Upper lobe of left lung (tissue), 6 donors: ENCODE data around the gene CHKB. TPM values are rescaled to one million over a fixed set of nuclear protein-coding genes. Genes with fewer than 3 reads are reported as not detected.
"Not testable (repeated sequence)": the region's sequence is repeated elsewhere in the genome, so short reads cannot be mapped to it uniquely, and the experiment has no call there.

ENCODE experiments used
- ATAC-seq, 2 donors: fragments of 200-7000 bp; cut with Tn5 transposase; one replicate each; pipeline ENCODE4 v1.9.1; 2022; ENCODE audit warnings: mild to moderate bottlenecking in 2 of 2, moderate library complexity in 2 of 2; ENCODE audit not compliant: low FRiP score in 2 of 2
- DNase-seq, 2 donors: peaks; one replicate each; pipeline ENCODE4 v3.0.0-alpha.2; 2019 to 2020
- H3K27ac ChIP-seq, 4 donors: fragments of 200-600 bp; sonication (generic); one replicate each; pipeline ENCODE4 v1.5.1; 2016 to 2019
- H3K27me3 ChIP-seq, 4 donors: fragments of 200-600 bp; sonication (generic); one replicate each; pipeline ENCODE4 v1.5.1; 2017 to 2019
- H3K36me3 ChIP-seq, 4 donors: fragments of 200-600 bp; sonication (generic); one replicate each; pipeline ENCODE4 v1.5.1; 2016 to 2019
- H3K4me1 ChIP-seq, 4 donors: fragments of 200-600 bp; sonication (generic); one replicate each; pipeline ENCODE4 v1.5.1; 2018 to 2019
- H3K4me3 ChIP-seq, 4 donors: fragments of 200-600 bp; sonication (generic); one replicate each; pipeline ENCODE4 v1.5.1; 2017 to 2019; ENCODE audit warnings: mild to moderate bottlenecking in 2 of 4, moderate library complexity in 1 of 4
- H3K9me3 ChIP-seq, 4 donors: fragments of 200-600 bp; sonication (generic); one replicate each; pipeline ENCODE4 v1.5.1; 2018 to 2019
- EP300 ChIP-seq, 4 donors: sonication (generic); formaldehyde crosslinking; IDR thresholded peaks; one replicate each; pipeline ENCODE4 v1.5.1; 2017; ENCODE audit warnings: antibody characterized with exemption in 4 of 4, control low read depth in 2 of 4
- POLR2A ChIP-seq, 4 donors: fragments of 450-650 bp; IDR thresholded peaks; one replicate each; pipeline ENCODE4 v1.5.1; 2016 to 2017; ENCODE audit warnings: antibody characterized with exemption in 4 of 4, mild to moderate bottlenecking in 2 of 4
- POLR2AphosphoS5 ChIP-seq, 2 donors: sonication (generic); formaldehyde crosslinking; IDR thresholded peaks; one replicate each; pipeline ENCODE4 v1.5.1; 2017; ENCODE audit warnings: antibody characterized with exemption in 2 of 2
- WGBS, 2 donors: methylation state at CpG; one replicate each; pipeline ENCODE4 v1.1.5; 2017 to 2018; 5-methylcytosine and 5-hydroxymethylcytosine counted together
- total RNA-seq, 6 donors: library from RNA; depleted of rRNA in 4 of 6; stranded (reverse); fragments of >200 nt in 4 of 6; gene quantifications; one replicate each; pipeline versions ENCODE4 v1.1.0 to v1.2.1, GENCODE V29; 2016 to 2021
- TF ChIP-seq, protein P1 (sequence below), 6 experiments: fragments of 450-650 bp in 4 of 6; fragments of 200-600 bp in 2 of 6; sonication (generic) in 2 of 6; IDR thresholded peaks; one replicate each; pipeline ENCODE4 v1.5.1; 2016 to 2019; ENCODE audit warnings: antibody characterized with exemption in 6 of 6
- donor health status: DM: no; HTN: no; CAD: no; lungs with moderate emphysema.
- donor health status: DM: no; HTN: yes; CAD: no; lungs with severe emphysema.

The CHKB gene
- total RNA-seq, 6 donors from 2014 or later, result 42.7 to 294 (median 87.8) TPM

GRCh38 chr22:50608996-50609395, 26.3 kb upstream of the CHKB start:
- H3K27me3 ChIP-seq, result peaks cover 0 to 5% (median 2%) of the 10 kb centered on the region in 4 donors
- H3K36me3 ChIP-seq, result no peaks in the 10 kb centered on the region
- H3K4me3 ChIP-seq, result no peak overlapping the region
- no peaks in the 10 kb centered on the region for H3K9me3 ChIP-seq
- H3K27ac ChIP-seq, result no peak overlapping the region
- 85 to 92% methylated on average over 10 of the region's 10 CpGs for WGBS, 2 donors
- DNase-seq, result peak; percentile 8 to 52
- ATAC-seq, result no peak
- peaks cover 0 to 17% (median 11%) of the 10 kb centered on the region in 4 donors for H3K4me1 ChIP-seq
- TF ChIP-seq EP300 (IDR thresholded peaks at IDR 0.05) (no peak), POLR2A (IDR thresholded peaks at IDR 0.05) (no peak), POLR2AphosphoS5 (IDR thresholded peaks at IDR 0.05) (no peak)
- TF ChIP-seq, protein P1, sequence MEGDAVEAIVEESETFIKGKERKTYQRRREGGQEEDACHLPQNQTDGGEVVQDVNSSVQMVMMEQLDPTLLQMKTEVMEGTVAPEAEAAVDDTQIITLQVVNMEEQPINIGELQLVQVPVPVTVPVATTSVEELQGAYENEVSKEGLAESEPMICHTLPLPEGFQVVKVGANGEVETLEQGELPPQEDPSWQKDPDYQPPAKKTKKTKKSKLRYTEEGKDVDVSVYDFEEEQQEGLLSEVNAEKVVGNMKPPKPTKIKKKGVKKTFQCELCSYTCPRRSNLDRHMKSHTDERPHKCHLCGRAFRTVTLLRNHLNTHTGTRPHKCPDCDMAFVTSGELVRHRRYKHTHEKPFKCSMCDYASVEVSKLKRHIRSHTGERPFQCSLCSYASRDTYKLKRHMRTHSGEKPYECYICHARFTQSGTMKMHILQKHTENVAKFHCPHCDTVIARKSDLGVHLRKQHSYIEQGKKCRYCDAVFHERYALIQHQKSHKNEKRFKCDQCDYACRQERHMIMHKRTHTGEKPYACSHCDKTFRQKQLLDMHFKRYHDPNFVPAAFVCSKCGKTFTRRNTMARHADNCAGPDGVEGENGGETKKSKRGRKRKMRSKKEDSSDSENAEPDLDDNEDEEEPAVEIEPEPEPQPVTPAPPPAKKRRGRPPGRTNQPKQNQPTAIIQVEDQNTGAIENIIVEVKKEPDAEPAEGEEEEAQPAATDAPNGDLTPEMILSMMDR (IDR thresholded peaks at IDR 0.05), result no peak

DNA sequence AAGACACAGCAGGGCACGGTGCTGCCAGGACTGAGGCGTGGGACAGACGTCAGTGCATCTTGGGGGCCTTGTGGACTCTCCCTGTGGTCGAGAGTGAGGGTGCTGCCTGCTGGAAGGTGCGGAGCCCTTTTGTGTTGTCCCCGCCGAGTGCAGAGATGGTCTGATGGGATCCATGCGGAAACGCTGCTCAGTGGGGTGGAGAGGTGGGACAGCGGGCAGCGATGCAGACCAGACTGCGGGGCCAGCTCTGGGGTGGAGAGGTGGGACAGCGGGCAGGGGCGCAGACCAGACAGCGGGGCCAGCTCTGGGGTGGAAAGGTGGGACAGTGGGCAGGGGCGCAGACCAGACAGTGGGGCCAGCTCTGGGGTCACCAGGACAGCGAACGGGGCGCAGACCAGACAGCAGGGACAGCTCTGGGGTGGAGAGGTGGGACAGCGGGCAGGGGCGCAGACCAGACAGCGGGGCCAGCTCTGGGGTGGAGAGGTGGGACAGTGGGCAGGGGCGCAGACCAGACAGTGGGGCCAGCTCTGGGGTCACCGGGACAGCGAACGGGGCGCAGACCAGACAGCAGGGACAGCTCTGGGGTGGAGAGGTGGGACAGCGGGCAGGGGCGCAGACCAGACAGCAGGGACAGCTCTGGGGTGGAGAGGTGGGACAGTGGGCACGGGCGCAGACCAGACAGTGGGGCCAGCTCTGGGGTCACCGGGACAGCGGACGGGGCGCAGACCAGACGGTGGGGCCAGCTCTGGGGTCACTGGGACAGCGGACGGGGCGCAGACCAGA, 25.6 kb upstream of the CHKB start:
- DNase-seq, result peak; percentile 0 to 74
- H3K4me3 ChIP-seq, ATAC-seq, H3K36me3 ChIP-seq, H3K9me3 ChIP-seq, H3K27ac ChIP-seq: not testable (repeated sequence)
- Histone ChIP-seq H3K4me1 (peaks cover 0 to 16% (median 7%) of the 10 kb centered on the region in 4 donors), H3K27me3 (peaks cover 0 to 12% (median 8%) of the 10 kb centered on the region in 4 donors)
- WGBS, 2 donors, result 80 to 87% methylated on average over 38 of the region's 39 CpGs

GRCh38 chr22:50607659-50608020, 25.0 kb upstream of the CHKB start:
- 71 to 77% methylated on average over 6 of the region's 6 CpGs for WGBS, 2 donors
- Histone ChIP-seq H3K27me3 (peaks cover 0 to 17% (median 13%) of the 10 kb centered on the region in 4 donors), H3K4me3 (no peak overlapping the region), H3K27ac (no peak overlapping the region), H3K4me1 (peaks cover 0 to 10% (median 2%) of the 10 kb centered on the region in 4 donors), H3K36me3 (no peaks in the 10 kb centered on the region), H3K9me3 (no peaks in the 10 kb centered on the region)
- TF ChIP-seq POLR2AphosphoS5 (IDR thresholded peaks at IDR 0.05), result no peak
- TF ChIP-seq, protein P1 (IDR thresholded peaks at IDR 0.05), result no peak
- no peak for DNase-seq
- ATAC-seq, result no peak

- Histone ChIP-seq H3K4me1 (peaks cover 0 to 5% (median 0%) of the 10 kb centered on the region in 4 donors), H3K4me3 (no peak overlapping the region), H3K27me3 (peaks cover 0 to 22% (median 15%) of the 10 kb centered on the region in 4 donors), H3K27ac (no peak overlapping the region), H3K9me3 (no peaks in the 10 kb centered on the region), H3K36me3 (no peaks in the 10 kb centered on the region)
- no peak for ATAC-seq
- WGBS, 2 donors, result 80 to 94% methylated on average over 6 to 17 of the region's 18 CpGs
- TF ChIP-seq, protein P1 (IDR thresholded peaks at IDR 0.05), result no peak
- no peak for TF ChIP-seq POLR2A (IDR thresholded peaks at IDR 0.05)
- no peak for TF ChIP-seq POLR2AphosphoS5 (IDR thresholded peaks at IDR 0.05)
- TF ChIP-seq EP300 (IDR thresholded peaks at IDR 0.05), result no peak
- DNase-seq, result no peak
Measured at GRCh38 chr22:50606946-50607658, 24.5 kb upstream of the CHKB start.

DNA sequence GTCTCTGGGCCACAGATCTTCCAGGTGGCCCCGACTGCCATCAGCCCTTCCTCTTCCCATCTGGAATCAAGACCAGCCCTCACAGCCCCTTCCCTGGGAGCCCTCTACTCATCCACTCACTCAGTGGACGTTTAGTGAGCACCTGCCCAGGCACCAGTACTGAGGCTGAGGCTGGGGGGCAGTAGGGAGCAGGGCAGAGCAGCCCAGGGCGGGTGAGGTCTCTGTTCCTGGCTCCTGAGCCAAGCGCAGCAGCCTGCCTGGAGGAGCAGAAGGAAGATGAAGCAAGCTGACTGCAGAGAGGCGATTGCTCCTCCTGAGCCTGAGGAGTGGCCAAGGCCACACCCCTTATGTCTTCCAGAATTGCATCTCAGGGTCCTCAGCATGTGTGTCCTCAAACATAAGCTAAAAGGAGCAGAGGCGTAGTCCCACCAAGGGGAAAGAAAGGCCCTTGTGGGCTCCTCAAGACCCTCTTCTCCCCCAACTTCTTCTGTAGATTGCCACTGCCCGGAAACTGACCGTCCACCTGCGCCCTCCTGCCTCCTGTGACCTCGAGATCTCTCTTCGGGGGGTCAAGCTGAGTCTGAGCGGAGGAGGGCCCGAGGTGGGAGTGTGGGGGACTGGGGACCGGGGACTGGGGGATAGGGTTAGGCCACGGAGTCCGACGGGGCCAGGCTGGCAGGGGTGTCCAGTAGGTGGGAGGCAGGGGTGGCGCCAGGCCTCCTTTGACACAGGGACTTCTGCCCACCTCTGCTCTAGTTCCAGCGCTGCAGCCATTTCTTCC, 23.7 kb upstream of the CHKB start:
- DNase-seq, result peak in 1 of 2 donors; percentile 55
- no peak for ATAC-seq
- Histone ChIP-seq H3K9me3 (no peaks in the 10 kb centered on the region), H3K27ac (no peak overlapping the region), H3K4me3 (no peak overlapping the region), H3K36me3 (no peaks in the 10 kb centered on the region), H3K27me3 (peaks cover 0 to 26% (median 15%) of the 10 kb centered on the region in 4 donors), H3K4me1 (peaks cover 0 to 5% (median under 1%) of the 10 kb centered on the region in 4 donors)
- TF ChIP-seq POLR2A (IDR thresholded peaks at IDR 0.05) (no peak), POLR2AphosphoS5 (IDR thresholded peaks at IDR 0.05) (no peak), EP300 (IDR thresholded peaks at IDR 0.05) (no peak)
- TF ChIP-seq, protein P1 (IDR thresholded peaks at IDR 0.05), result no peak
- WGBS, 2 donors, result 71 to 75% methylated on average over 18 to 19 of the region's 19 CpGs
